LNCAP (cell line): Measurements from ENCODE around the gene KIF20B.

Experiments
- TF ChIP-seq, protein P1 (sequence below): fragments of 450-650 bp; IDR thresholded peaks from 2 replicates; pipeline ENCODE4 v1.5.1; 2017; ENCODE audit warnings: mild to moderate bottlenecking

The KIF20B gene

DNA sequence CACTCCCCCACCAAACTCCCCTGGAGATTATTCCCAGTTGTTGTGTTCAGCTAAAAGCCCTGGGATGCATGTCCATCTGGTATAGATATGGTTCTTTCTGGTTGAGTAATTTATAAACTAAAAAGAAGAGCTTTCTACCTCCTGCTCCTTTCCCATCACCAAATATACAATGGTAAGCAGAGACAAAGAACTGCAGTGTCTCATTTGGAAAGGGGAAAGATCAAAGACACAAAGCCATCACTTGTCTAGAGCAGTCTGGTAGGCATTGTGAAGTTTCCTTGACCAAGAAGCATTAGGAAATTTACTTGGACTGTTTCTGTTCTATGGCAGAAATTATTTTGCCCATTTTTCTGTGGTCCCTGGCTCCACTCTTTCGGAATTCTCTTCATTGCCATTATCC is 31.4 kb upstream of the KIF20B start:
- TF ChIP-seq, protein P1, sequence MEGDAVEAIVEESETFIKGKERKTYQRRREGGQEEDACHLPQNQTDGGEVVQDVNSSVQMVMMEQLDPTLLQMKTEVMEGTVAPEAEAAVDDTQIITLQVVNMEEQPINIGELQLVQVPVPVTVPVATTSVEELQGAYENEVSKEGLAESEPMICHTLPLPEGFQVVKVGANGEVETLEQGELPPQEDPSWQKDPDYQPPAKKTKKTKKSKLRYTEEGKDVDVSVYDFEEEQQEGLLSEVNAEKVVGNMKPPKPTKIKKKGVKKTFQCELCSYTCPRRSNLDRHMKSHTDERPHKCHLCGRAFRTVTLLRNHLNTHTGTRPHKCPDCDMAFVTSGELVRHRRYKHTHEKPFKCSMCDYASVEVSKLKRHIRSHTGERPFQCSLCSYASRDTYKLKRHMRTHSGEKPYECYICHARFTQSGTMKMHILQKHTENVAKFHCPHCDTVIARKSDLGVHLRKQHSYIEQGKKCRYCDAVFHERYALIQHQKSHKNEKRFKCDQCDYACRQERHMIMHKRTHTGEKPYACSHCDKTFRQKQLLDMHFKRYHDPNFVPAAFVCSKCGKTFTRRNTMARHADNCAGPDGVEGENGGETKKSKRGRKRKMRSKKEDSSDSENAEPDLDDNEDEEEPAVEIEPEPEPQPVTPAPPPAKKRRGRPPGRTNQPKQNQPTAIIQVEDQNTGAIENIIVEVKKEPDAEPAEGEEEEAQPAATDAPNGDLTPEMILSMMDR, result no peak

DNA sequence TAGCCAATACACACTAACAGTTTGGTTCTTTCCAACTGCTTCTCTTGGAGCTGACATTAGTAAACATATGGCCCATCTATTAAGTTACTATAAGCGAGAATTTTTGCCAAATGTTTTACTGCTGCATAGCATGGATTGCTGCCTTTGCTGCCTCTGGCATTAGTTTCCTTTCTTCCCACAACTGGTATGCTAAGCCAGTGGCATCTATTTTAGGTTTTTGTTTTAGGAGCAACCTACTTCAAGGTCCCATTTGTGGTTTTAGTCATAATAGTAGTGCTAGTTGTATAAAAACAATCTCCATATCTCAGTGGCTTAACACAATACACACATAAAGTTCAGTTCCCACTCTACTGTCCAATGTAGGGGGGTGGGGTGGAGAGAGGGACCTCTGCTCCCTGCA is 30.5 kb upstream of the KIF20B start:
- TF ChIP-seq, protein P1, result no peak

GRCh38 chr10:89677341-89677740 is 24.0 kb upstream of the KIF20B start:
- TF ChIP-seq, protein P1, result no peak

DNA sequence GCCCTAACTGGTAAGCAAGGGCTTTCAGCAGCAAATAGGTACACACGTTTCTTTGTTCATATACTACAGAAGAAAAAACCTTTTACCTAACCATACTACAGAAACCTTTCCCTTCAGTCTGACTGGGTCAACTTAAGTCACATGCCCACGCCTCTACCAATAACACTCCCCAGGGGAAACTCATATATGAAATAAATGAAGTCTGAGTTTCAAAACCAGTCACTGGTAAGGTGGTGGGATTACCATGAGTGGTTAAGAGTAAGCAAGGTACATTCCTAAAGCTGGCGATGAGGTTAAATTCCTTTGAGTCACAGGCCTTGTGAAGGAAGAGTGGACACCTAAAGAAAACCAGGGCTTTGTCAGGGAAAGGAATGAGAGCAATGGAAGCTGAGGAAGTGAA is 21.4 kb upstream of the KIF20B start:
- TF ChIP-seq, protein P1, result no peak

DNA sequence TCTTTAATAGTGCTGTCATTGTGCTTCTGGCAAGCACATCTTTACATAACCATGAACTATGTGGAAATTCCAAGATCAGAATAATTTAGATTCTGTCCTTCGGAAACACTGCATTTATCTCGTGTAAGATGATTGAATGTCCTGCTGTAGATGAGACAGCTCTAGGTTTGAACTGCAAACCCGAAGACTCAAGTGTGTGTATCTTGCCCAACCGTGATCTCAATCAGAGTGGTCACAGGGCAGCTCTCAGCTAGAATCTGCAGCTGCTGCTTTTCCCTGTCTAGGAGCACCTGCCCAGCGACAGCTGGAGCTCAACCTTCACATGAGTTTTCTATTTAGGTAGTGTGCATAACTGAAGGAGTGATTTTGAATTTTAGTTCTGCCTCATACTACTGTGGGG is 17.5 kb upstream of the KIF20B start:
- TF ChIP-seq, protein P1, result no peak

GRCh38 chr10:89684604-89685003 is 16.8 kb upstream of the KIF20B start:
- TF ChIP-seq, protein P1, result no peak

- TF ChIP-seq, protein P1, result no peak
Measured at GRCh38 chr10:89685936-89686335, 15.5 kb upstream of the KIF20B start.

DNA sequence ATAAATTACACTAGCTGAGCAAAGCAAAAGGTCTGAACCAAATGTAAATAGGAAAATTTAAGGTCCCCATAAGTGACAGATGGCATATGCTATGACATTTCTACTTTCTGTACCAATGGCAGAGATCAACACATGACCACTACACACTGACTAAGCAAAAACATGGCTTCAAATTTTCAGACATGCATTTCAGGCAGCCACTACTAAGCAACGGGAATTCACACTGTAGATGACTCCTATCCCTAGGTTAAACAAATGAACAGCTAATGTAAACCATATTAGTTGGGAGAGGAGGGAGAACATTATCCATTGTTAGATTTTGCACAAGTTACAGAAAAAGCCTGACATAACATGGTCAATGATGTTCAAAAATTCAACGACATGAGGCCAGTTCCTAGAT is 11.4 kb upstream of the KIF20B start:
- TF ChIP-seq, protein P1, result no peak
